PC-3 (cell line): Measurements from ENCODE around the gene PDLIM5. TPM values are rescaled to one million over a fixed set of nuclear protein-coding genes. Genes with fewer than 3 reads are reported as not detected.
A peak's percentile ranks its signal among the peaks of the same experiment; 100 is the strongest.

Experiments used
- ATAC-seq: fragments of 200-7000 bp; cut with Tn5 transposase; 2 replicates; pipeline ENCODE4 v1.9.1; 2020; ENCODE audit warnings: mild to moderate bottlenecking, moderate library complexity
- BruUV-seq: library from RNA; stranded (reverse); fragments of 400-500 nt; replicated peaks from 2 replicates; lab custom pipeline; 2021; lab: Mats Ljungman, UMichigan
- CTCF ChIA-PET: fragments of 300-600 bp; sonication (Branson Sonifier 250); formaldehyde crosslinking; loops from one replicate; lab custom pipeline; 2022; ENCODE audit warnings: antibody characterized with exemption; lab: Charles Lee
- POLR2A ChIA-PET: fragments of 300-600 bp; sonication (Branson Sonifier 250); formaldehyde crosslinking; loops from one replicate; lab custom pipeline; 2022; ENCODE audit warnings: antibody characterized with exemption; ENCODE audit not compliant: unreplicated experiment; lab: Charles Lee
- DNase-seq: peaks from one replicate; pipeline ENCODE4 v3.0.0-alpha.2; 2015
- H2AFZ ChIP-seq: fragments of 300-600 bp; sonication (generic); 2 replicates; pipeline ENCODE4 v1.6.0; 2016; ENCODE audit warnings: antibody characterized with exemption, low read length
- H3F3A ChIP-seq: fragments of 300-600 bp; sonication (generic); one replicate; pipeline ENCODE4 v1.6.0; 2017; ENCODE audit warnings: antibody characterized with exemption, low read length, control low read depth, mild to moderate bottlenecking; ENCODE audit not compliant: unreplicated experiment
- H3K27ac ChIP-seq: fragments of 300-600 bp; sonication (generic); 2 replicates; pipeline ENCODE4 v1.5.1; 2016; ENCODE audit warnings: mild to moderate bottlenecking, low read length
- H3K27me3 ChIP-seq: fragments of 300-600 bp; sonication (generic); 2 replicates; pipeline ENCODE4 v1.6.1; 2016; ENCODE audit warnings: low read length, mixed read lengths
- H3K36me3 ChIP-seq: fragments of 300-600 bp; sonication (generic); 2 replicates; pipeline ENCODE4 v1.6.1; 2016; ENCODE audit warnings: low read depth, mixed run types, low read length, mixed read lengths
- H3K4me1 ChIP-seq: fragments of 300-600 bp; sonication (generic); 2 replicates; pipeline ENCODE4 v1.5.1; 2016; ENCODE audit warnings: low read length; ENCODE audit not compliant: insufficient read depth
- H3K4me2 ChIP-seq: fragments of 300-600 bp; sonication (generic); 2 replicates; pipeline ENCODE4 v1.6.0; 2016; ENCODE audit warnings: low read length
- H3K4me3 ChIP-seq: fragments of 300-600 bp; sonication (generic); 2 replicates; pipeline ENCODE4 v1.5.1; 2016; ENCODE audit warnings: mild to moderate bottlenecking, low read length, mixed read lengths
- H3K79me2 ChIP-seq: fragments of 300-600 bp; sonication (generic); 2 replicates; pipeline ENCODE4 v1.6.1; 2017; ENCODE audit warnings: low read length, mixed read lengths
- H3K9ac ChIP-seq: fragments of 300-600 bp; sonication (generic); 2 replicates; pipeline ENCODE4 v1.6.0; 2016; ENCODE audit warnings: mild to moderate bottlenecking, low read length
- H3K9me2 ChIP-seq: fragments of 300-600 bp; sonication (generic); replicated peaks from 2 replicates; pipeline ENCODE4 v1.6.1; 2016; ENCODE audit warnings: mixed run types, low read length, mixed read lengths
- H3K9me3 ChIP-seq: fragments of 300-600 bp; sonication (generic); 2 replicates; pipeline ENCODE4 v1.6.1; 2016; ENCODE audit warnings: low read length, mixed read lengths
- H4K20me1 ChIP-seq: fragments of 300-600 bp; sonication (generic); 2 replicates; pipeline ENCODE4 v1.6.1; 2016; ENCODE audit warnings: low read length, mixed read lengths
- EZH2 ChIP-seq: fragments of 300-600 bp; sonication (generic); IDR thresholded peaks from one replicate; pipeline ENCODE4 v1.6.1; 2017; ENCODE audit warnings: antibody characterized with exemption, mild to moderate bottlenecking, low read length; ENCODE audit not compliant: unreplicated experiment
- EZH2phosphoT487 ChIP-seq: fragments of 300-600 bp; sonication (generic); IDR thresholded peaks from 2 replicates; pipeline ENCODE4 v1.6.1; 2018; ENCODE audit warnings: mild to moderate bottlenecking, antibody characterized with exemption, low read length, borderline replicate concordance
- intact Hi-C: fragments of 100-400 bp; cut with micrococcal nuclease; formaldehyde crosslinking; loops from 2 replicates; pipeline ENCODE4 v1.9.0; 2023
- total RNA-seq: library from RNA; depleted of rRNA; stranded (reverse); fragments of >200 nt; gene quantifications from 2 replicates; pipeline ENCODE4 v1.2.3, GENCODE V29; 2014
- TF ChIP-seq, protein P1 (sequence below): fragments of 300-600 bp; sonication (generic); conservative IDR thresholded peaks from 2 replicates; pipeline ENCODE4 v1.5.1; 2017; ENCODE audit warnings: antibody characterized with exemption, low read depth, mild to moderate bottlenecking, low read length

PDLIM5 gene
- total RNA-seq, 1 experiment from 2014 or later: 57.8 TPM

DNA sequence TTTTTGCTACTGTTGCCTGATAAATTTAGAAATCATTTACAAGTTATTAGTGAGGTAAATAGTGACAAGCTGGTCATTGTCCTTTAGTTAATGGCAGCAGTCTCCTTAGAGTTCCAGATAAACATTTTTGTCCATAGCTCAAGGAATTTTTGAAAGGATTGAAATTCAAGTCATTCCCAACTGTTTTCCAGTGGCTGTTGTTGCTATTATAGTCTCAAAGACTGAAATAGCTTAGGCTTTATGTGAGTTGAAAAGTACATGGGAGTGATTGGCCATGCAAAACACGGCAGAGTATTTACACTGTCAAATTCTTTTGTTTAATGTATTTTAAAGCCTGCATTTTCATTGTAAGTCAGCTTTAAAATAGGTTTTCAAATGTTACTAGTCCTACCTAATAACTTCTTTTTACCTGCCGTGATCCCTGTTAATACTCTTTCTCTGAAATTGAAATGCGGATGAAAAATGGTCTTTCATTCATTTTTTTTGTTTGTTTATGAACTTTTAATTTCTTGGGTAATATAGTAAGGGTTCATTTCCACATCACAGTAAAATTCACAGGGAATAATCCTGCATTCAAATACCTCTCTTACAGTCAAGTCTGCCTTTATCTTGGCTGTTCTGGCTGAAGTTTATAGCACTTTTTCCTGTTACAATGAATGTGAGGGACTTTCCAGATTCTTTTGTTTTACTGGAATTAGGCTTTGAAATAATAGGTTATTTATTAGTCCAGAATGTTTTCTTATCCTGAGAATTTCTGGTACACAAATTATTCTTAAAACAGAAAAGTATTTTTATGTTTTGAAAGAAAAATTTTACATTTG, 85.1 kb downstream of the PDLIM5 start:
- Histone ChIP-seq H3K27ac (no peak overlapping the region), H3K4me3 (no peak overlapping the region), H3K9me2 (no peaks in the 10 kb centered on the region), H3K9me3 (no peaks in the 10 kb centered on the region), H3K36me3 (no peaks in the 10 kb centered on the region), H4K20me1 (no peaks in the 10 kb centered on the region), H3K4me2 (no peak overlapping the region), H3K4me1 (peaks cover 33% of the 10 kb centered on the region), H3K27me3 (no peaks in the 10 kb centered on the region), H3F3A (no peaks in the 10 kb centered on the region), H2AFZ (no peak overlapping the region), H3K79me2 (peaks cover 47% of the 10 kb centered on the region), H3K9ac (no peak overlapping the region)
- DNase-seq (no peak), ATAC-seq (no peak)
- POLR2A ChIA-PET: no interaction called here
- TF ChIP-seq, protein P1, sequence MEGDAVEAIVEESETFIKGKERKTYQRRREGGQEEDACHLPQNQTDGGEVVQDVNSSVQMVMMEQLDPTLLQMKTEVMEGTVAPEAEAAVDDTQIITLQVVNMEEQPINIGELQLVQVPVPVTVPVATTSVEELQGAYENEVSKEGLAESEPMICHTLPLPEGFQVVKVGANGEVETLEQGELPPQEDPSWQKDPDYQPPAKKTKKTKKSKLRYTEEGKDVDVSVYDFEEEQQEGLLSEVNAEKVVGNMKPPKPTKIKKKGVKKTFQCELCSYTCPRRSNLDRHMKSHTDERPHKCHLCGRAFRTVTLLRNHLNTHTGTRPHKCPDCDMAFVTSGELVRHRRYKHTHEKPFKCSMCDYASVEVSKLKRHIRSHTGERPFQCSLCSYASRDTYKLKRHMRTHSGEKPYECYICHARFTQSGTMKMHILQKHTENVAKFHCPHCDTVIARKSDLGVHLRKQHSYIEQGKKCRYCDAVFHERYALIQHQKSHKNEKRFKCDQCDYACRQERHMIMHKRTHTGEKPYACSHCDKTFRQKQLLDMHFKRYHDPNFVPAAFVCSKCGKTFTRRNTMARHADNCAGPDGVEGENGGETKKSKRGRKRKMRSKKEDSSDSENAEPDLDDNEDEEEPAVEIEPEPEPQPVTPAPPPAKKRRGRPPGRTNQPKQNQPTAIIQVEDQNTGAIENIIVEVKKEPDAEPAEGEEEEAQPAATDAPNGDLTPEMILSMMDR: no peak
- TF ChIP-seq EZH2phosphoT487: no peak
- TF ChIP-seq EZH2: no peak
- CTCF ChIA-PET: no interaction called here
- intact Hi-C loops: no loop called here
- no TSS peak for BruUV-seq

DNA sequence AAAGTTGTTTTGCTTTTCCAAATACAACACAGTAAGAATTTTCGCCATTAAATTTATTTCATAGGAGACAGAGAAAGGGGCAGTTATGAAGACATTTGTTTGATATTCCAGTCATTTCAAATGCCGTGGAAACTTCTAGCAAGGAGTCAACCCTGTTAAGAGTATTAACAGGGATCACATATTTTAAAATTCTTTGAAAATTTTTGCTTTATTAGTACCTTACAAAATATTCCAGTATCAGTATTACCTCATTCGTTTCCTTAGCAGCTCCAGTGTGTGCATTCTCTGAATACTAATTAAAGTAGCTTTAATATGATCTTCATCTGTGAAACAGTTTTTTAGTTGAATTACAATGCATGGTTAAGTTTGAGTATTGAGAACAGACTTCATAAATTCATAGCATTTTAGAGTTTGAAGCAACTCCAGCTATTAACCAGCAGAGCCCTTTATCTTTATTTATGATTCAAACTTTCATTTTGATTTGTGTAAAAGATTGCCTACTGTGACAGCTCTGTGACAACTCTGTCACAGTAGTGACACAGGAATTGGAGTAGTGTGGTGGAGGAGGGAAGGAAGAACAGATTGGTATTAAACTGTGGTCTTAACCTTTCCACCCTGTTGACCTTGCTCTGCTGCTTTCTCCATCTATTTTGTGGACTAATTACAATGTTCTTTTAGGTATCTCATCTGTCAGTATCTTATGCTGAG, 86.3 kb downstream of the PDLIM5 start:
- no peaks in the 10 kb centered on the region for H3K27me3 ChIP-seq
- TF ChIP-seq EZH2: no peak
- no peak overlapping the region for H3K4me2 ChIP-seq
- no peaks in the 10 kb centered on the region for H4K20me1 ChIP-seq
- no peak overlapping the region for H2AFZ ChIP-seq
- intact Hi-C loops: no loop called here
- no peak overlapping the region for H3K27ac ChIP-seq
- no peak overlapping the region for H3K9ac ChIP-seq
- no peaks in the 10 kb centered on the region for H3K9me3 ChIP-seq
- BruUV-seq: no TSS peak
- no peak overlapping the region for H3K4me3 ChIP-seq
- H3K4me1 ChIP-seq: peaks cover 21% of the 10 kb centered on the region
- no peak for DNase-seq
- ATAC-seq: no peak
- peaks cover 48% of the 10 kb centered on the region for H3K79me2 ChIP-seq
- H3F3A ChIP-seq: no peaks in the 10 kb centered on the region
- no peaks in the 10 kb centered on the region for H3K9me2 ChIP-seq
- POLR2A ChIA-PET: no interaction called here
- no peaks in the 10 kb centered on the region for H3K36me3 ChIP-seq
- CTCF ChIA-PET: no interaction called here

DNA sequence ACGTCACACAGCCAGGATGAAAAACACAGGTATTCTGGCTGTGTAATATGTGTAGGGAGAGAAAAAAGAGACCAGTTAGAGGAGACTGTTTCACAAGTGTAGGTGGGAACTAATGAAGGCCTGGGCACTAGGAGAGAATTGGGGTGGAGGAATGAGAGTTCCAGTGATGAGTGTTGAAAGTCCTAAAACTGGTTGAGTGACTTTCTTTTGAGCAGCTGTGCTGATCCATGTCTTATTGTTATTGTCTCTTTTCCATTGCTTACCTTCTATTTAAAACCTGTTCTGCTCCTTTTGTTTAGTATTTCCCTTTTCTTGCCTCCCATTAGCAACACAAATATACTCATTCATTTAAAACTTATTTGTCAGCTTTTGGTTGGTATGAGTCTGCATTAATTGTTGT, 88.7 kb downstream of the PDLIM5 start:
- BruUV-seq: no TSS peak
- TF ChIP-seq, protein P1: no peak
- TF ChIP-seq EZH2: no peak
- TF ChIP-seq EZH2phosphoT487: no peak
- Histone ChIP-seq H3K9ac (no peak overlapping the region), H3K36me3 (no peaks in the 10 kb centered on the region), H3K27ac (peak overlapping the region; percentile 5; the same call in 1 of the 2 replicates), H3K4me1 (peaks cover 29% of the 10 kb centered on the region), H3K79me2 (peaks cover 50% of the 10 kb centered on the region), H3F3A (no peaks in the 10 kb centered on the region), H4K20me1 (no peaks in the 10 kb centered on the region), H3K4me2 (peak overlapping the region; percentile 22; the same call in 1 of the 2 replicates), H3K27me3 (no peaks in the 10 kb centered on the region), H3K9me2 (no peaks in the 10 kb centered on the region), H3K9me3 (no peaks in the 10 kb centered on the region), H3K4me3 (no peak overlapping the region), H2AFZ (no peak overlapping the region)
- intact Hi-C loops: no loop called here
- DNase-seq: peak; percentile 75
- CTCF ChIA-PET: no interaction called here
- POLR2A ChIA-PET: no interaction called here
- ATAC-seq: peak; percentile 31
